Embryonic facial prominence (tissue), 1 donor: Measurements from ENCODE around the gene FILIP1.
"Not testable (repeated sequence)": the region's sequence is repeated elsewhere in the genome, so short reads cannot be mapped to it uniquely, and the experiment has no call there.

Experiments used
- DNase-seq: peaks from one replicate; pipeline ENCODE4 v3.0.0-alpha.2; 2016; ENCODE audit errors: extremely low spot score

Gene FILIP1

GRCh38 chr6:75449630-75450206, 43.9 kb downstream of the FILIP1 start:
- no peak for DNase-seq

- no peak for DNase-seq
Measured at GRCh38 chr6:75446241-75446880, 47.2 kb downstream of the FILIP1 start.

GRCh38 chr6:75445738-75446137, 47.9 kb downstream of the FILIP1 start:
- DNase-seq, result no peak

GRCh38 chr6:75444899-75445298, 48.7 kb downstream of the FILIP1 start:
- no peak for DNase-seq

- DNase-seq, result not testable (repeated sequence)
Measured at GRCh38 chr6:75441883-75442282, 51.7 kb downstream of the FILIP1 start.

GRCh38 chr6:75441479-75441878, 52.1 kb downstream of the FILIP1 start:
- not testable (repeated sequence) for DNase-seq

- DNase-seq, result no peak
Measured at GRCh38 chr6:75438442-75439116, 55.0 kb downstream of the FILIP1 start.

GRCh38 chr6:75438013-75438431, 55.6 kb downstream of the FILIP1 start:
- DNase-seq, result no peak

- DNase-seq, result no peak
Measured at GRCh38 chr6:75437421-75437891, 56.1 kb downstream of the FILIP1 start.

- DNase-seq, result no peak
Measured at GRCh38 chr6:75436869-75437268, 56.7 kb downstream of the FILIP1 start.

- DNase-seq, result not testable (repeated sequence)
Measured at GRCh38 chr6:75432809-75433208, 60.8 kb downstream of the FILIP1 start.

- DNase-seq, result peak; percentile 46
Measured at GRCh38 chr6:75431379-75431778, 62.2 kb downstream of the FILIP1 start.

GRCh38 chr6:75430631-75431325, 62.8 kb downstream of the FILIP1 start:
- peak; percentile 54 for DNase-seq

GRCh38 chr6:75429061-75429703, 64.4 kb downstream of the FILIP1 start:
- DNase-seq, result no peak

GRCh38 chr6:75428204-75428603, 65.4 kb downstream of the FILIP1 start:
- no peak for DNase-seq

- DNase-seq, result no peak
Measured at GRCh38 chr6:75427329-75427728, 66.3 kb downstream of the FILIP1 start.

- DNase-seq, result peak; percentile 56
Measured at GRCh38 chr6:75424618-75425548, 68.7 kb downstream of the FILIP1 start.

GRCh38 chr6:75423386-75423785, 70.2 kb downstream of the FILIP1 start:
- no peak for DNase-seq

GRCh38 chr6:75422024-75422639, 71.5 kb downstream of the FILIP1 start:
- DNase-seq, result no peak

GRCh38 chr6:75421316-75422023, 72.1 kb downstream of the FILIP1 start:
- no peak for DNase-seq
